ENCODE measurements around the gene KAZN.

DNA sequence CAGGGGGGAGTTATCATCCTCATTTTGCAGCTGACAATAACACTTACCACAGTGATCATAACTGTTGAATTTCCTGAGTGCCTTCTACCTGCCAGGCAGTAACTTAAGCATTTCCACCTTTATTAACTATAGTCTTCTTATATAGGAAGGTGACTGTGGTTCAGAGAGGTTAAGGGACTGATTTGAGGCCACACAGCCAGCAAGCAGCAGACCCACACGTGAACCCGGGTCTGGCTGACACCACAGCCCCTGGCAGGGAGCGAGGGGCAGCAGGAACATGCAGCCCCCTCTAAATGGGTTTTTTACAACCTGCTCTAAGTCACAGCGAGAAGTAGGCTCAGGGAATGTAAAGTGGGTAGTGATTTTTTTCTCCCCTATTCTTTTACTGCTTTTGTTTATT lies 248.2 kb downstream of the KAZN start:
- TF ChIP-seq, protein P1, sequence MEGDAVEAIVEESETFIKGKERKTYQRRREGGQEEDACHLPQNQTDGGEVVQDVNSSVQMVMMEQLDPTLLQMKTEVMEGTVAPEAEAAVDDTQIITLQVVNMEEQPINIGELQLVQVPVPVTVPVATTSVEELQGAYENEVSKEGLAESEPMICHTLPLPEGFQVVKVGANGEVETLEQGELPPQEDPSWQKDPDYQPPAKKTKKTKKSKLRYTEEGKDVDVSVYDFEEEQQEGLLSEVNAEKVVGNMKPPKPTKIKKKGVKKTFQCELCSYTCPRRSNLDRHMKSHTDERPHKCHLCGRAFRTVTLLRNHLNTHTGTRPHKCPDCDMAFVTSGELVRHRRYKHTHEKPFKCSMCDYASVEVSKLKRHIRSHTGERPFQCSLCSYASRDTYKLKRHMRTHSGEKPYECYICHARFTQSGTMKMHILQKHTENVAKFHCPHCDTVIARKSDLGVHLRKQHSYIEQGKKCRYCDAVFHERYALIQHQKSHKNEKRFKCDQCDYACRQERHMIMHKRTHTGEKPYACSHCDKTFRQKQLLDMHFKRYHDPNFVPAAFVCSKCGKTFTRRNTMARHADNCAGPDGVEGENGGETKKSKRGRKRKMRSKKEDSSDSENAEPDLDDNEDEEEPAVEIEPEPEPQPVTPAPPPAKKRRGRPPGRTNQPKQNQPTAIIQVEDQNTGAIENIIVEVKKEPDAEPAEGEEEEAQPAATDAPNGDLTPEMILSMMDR (IDR thresholded peaks at IDR 0.05; ENCODE audit: poor library complexity, severe bottlenecking), result no peak
- TF ChIP-seq RAD21 (conservative IDR thresholded peaks at IDR 0.05), result no peak
- TF ChIP-seq TAF1 (IDR thresholded peaks at IDR 0.05; ENCODE audit: low read depth), result no peak
- TF ChIP-seq EZH2 (IDR thresholded peaks at IDR 0.05; ENCODE audit: borderline replicate concordance, insufficient read depth, low read length, poor library complexity, severe bottlenecking), result no peak
- no peak for TF ChIP-seq SMC3 (conservative IDR thresholded peaks at IDR 0.05; ENCODE audit: poor library complexity)
- TF ChIP-seq EP300 (conservative IDR thresholded peaks at IDR 0.05; ENCODE audit: poor library complexity, severe bottlenecking), result no peak
- no peak for TF ChIP-seq POLR2AphosphoS5 (IDR thresholded peaks at IDR 0.05)
- TF ChIP-seq, protein P2, sequence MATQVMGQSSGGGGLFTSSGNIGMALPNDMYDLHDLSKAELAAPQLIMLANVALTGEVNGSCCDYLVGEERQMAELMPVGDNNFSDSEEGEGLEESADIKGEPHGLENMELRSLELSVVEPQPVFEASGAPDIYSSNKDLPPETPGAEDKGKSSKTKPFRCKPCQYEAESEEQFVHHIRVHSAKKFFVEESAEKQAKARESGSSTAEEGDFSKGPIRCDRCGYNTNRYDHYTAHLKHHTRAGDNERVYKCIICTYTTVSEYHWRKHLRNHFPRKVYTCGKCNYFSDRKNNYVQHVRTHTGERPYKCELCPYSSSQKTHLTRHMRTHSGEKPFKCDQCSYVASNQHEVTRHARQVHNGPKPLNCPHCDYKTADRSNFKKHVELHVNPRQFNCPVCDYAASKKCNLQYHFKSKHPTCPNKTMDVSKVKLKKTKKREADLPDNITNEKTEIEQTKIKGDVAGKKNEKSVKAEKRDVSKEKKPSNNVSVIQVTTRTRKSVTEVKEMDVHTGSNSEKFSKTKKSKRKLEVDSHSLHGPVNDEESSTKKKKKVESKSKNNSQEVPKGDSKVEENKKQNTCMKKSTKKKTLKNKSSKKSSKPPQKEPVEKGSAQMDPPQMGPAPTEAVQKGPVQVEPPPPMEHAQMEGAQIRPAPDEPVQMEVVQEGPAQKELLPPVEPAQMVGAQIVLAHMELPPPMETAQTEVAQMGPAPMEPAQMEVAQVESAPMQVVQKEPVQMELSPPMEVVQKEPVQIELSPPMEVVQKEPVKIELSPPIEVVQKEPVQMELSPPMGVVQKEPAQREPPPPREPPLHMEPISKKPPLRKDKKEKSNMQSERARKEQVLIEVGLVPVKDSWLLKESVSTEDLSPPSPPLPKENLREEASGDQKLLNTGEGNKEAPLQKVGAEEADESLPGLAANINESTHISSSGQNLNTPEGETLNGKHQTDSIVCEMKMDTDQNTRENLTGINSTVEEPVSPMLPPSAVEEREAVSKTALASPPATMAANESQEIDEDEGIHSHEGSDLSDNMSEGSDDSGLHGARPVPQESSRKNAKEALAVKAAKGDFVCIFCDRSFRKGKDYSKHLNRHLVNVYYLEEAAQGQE (IDR thresholded peaks at IDR 0.05; ENCODE audit: borderline replicate concordance), result no peak
- no peak for TF ChIP-seq MXI1 (conservative IDR thresholded peaks at IDR 0.05; ENCODE audit: poor library complexity, severe bottlenecking)
